ENCODE data around the gene CPNE6. TPM values are rescaled to one million over a fixed set of nuclear protein-coding genes. Genes with fewer than 3 reads are reported as not detected.

CPNE6 gene
- total and polyA plus RNA-seq, 2 of the 8 experiments (the other 6 are each of a cell fraction or from before 2014, with no cell fraction given), result 0.05 TPM; not detected in 1

- Histone ChIP-seq H3K79me1 (ENCODE audit: low read depth, low read length) (no peaks in the 10 kb centered on the region), H2BK120ac (replicated peaks; ENCODE audit: low read depth, low read length) (no peak overlapping the region), H2BK5ac (ENCODE audit: low read depth, low read length) (peak overlapping the region; percentile 71; the same call in 1 of the 2 replicates), H3K9me3 (ENCODE audit: insufficient read depth in 2 of 2, low read depth in 1 of 2, low read length in 1 of 2) (no peaks in the 10 kb centered on the region), H2AK5ac (ENCODE audit: low read depth, low read length) (no peak overlapping the region), H3K23ac (ENCODE audit: insufficient read length) (no peak overlapping the region), H4K5ac (ENCODE audit: insufficient read length, low read depth, low read length) (no peak overlapping the region), H3K36me3 (ENCODE audit: control insufficient read depth in 2 of 4, insufficient read depth in 4 of 4, low read length in 3 of 4) (no peaks in the 10 kb centered on the region), H3K27ac (ENCODE audit: low read depth, low read length) (no peak overlapping the region), H3K4me3 (ENCODE audit: extremely low read depth in 1 of 4, insufficient read depth in 2 of 4, low read depth in 3 of 4, low read length in 4 of 4) (peak overlapping the region; percentile 45 to 73 (median 70)), H2BK15ac (ENCODE audit: low read length) (no peak overlapping the region), H3K4me1 (replicated peaks in 1 of 4; ENCODE audit: control insufficient read depth in 3 of 4, insufficient read depth in 4 of 4, low read length in 3 of 4) (no peaks in the 10 kb centered on the region; a peak in 1 of 7 replicates), H3K4ac (replicated peaks; ENCODE audit: insufficient read length, low read depth, low read length) (no peak overlapping the region), H4K20me1 (replicated peaks in 1 of 2; ENCODE audit: control insufficient read depth in 1 of 2, insufficient read depth in 2 of 2, low read length in 2 of 2) (no peaks in the 10 kb centered on the region), H3K18ac (ENCODE audit: extremely low read depth, low read length) (peak overlapping the region; percentile 78; the same call in 1 of the 2 replicates), H3K9ac (replicated peaks in 1 of 4; ENCODE audit: extremely low read depth in 1 of 4, low read depth in 3 of 4, low read length in 3 of 4) (peak overlapping the region in 3 of 4 experiments; percentile 34 to 43 (median 39); a peak in 3 of 7 replicates), H4K91ac (replicated peaks; ENCODE audit: insufficient read length, low read length) (no peak overlapping the region), H3K56ac (replicated peaks; ENCODE audit: insufficient read length, low read depth, low read length) (no peak overlapping the region), H2BK12ac (ENCODE audit: low read depth, low read length) (no peak overlapping the region), H2BK20ac (ENCODE audit: low read length) (no peak overlapping the region), H2AFZ (ENCODE audit: low read length) (peak overlapping the region; percentile 71; the same call in 1 of the 2 replicates), H3K14ac (ENCODE audit: insufficient read length) (no peak overlapping the region), H4K8ac (ENCODE audit: extremely low read depth, insufficient read depth, low read length) (no peak overlapping the region; the same call in 1 of the 2 replicates), H3K23me2 (ENCODE audit: low read depth, low read length) (no peaks in the 10 kb centered on the region; the same call in 1 of the 2 replicates), H3K27me3 (replicated peaks in 1 of 4; ENCODE audit: control insufficient read depth in 3 of 4, extremely low read depth in 1 of 4, insufficient read depth in 3 of 4, low read length in 3 of 4) (no peaks in the 10 kb centered on the region), H3K79me2 (ENCODE audit: control insufficient read depth in 1 of 2, insufficient read depth in 2 of 2, low read length in 2 of 2) (no peaks in the 10 kb centered on the region), H3K4me2 (ENCODE audit: insufficient read depth in 1 of 2, low read depth in 2 of 2, low read length in 2 of 2) (peak overlapping the region; percentile 50 to 83)
- ChIA-PET CTCF (ENCODE audit: partially characterized antibody) (interaction anchor here (0.8 to 3.4 kb wide), 11 partner anchors 10 to 405 kb away, joined by 3 to 12 read pairs (median 4); partner anchors contain the start of gene IRF9), POLR2A (ENCODE audit: partially characterized antibody) (interaction anchor here (1.6 kb wide), 1 partner anchor 45 kb away, joined by 3 read pairs; no protein-coding TSS in a partner anchor)
- peak in 1 of 2 experiments; percentile 85 for DNase-seq (ENCODE audit: low read depth in 1 of 2, low spot score in 2 of 2)
- FAIRE-seq, result no peak
- WGBS, 2 experiments (ENCODE audit: extremely low coverage in 1 of 2, insufficient coverage in 1 of 2, insufficient read length in 1 of 2, insufficient replicate concordance in 2 of 2, low coverage in 1 of 2, low lambda C conversion rate in 2 of 2, missing lambda C conversion rate in 1 of 2), result 2% methylated on average over 39 of the region's 50 CpGs; no CpG with 5 or more reads in 1 of the 2 experiments
- TF ChIP-seq YY1 (IDR thresholded peaks at IDR 0.05; ENCODE audit: low read depth, low read length) (0 out of 2 replicates have a peak, but pooled peaks have one; percentile 20), ASH2L (IDR thresholded peaks at IDR 0.05; ENCODE audit: low read length) (peak; percentile 76), RBBP5 (IDR thresholded peaks at IDR 0.05; ENCODE audit: borderline replicate concordance, low read depth, low read length) (0 out of 2 replicates have a peak, but pooled peaks have one; percentile 39), TAF1 (IDR thresholded peaks at IDR 0.05; ENCODE audit: low read depth, low read length) (peak; percentile 67; the same call in 1 of the 2 replicates), MAX (IDR thresholded peaks at IDR 0.05) (peak; percentile 69), TAF7 (optimal IDR thresholded peaks at IDR 0.05; ENCODE audit: borderline replicate concordance, low read depth, low read length) (peak; percentile 46), E2F6 (IDR thresholded peaks at IDR 0.05) (peak; percentile 42), TBP (IDR thresholded peaks at IDR 0.05; ENCODE audit: low read depth, low read length) (peak; percentile 66; the same call in 1 of the 2 replicates), TCF12 (IDR thresholded peaks at IDR 0.05; ENCODE audit: low read depth, low read length) (no peak), CREB1 (IDR thresholded peaks at IDR 0.05) (no peak), SP2 (IDR thresholded peaks at IDR 0.05; ENCODE audit: low read length) (peak; percentile 30; the same call in 1 of the 2 replicates)
Measured at GRCh38 chr14:24036169-24036962, 35.0 kb upstream of the CPNE6 start.

Data from H1 (cell line).